IMR-90 (cell line): ENCODE results near the gene SIPA1.

ENCODE experiments used
- BHLHE40 ChIP-seq: fragments of 150-350 bp; IDR thresholded peaks from 2 replicates; pipeline ENCODE4 v1.6.1; 2016; ENCODE audit warnings: mild to moderate bottlenecking, low read depth, low read length
- CEBPB ChIP-seq: IDR thresholded peaks from 2 replicates; pipeline ENCODE4 v1.6.1; 2012; ENCODE audit warnings: low read depth, low read length, improper control_type of control experiment
- CHD1 ChIP-seq: IDR thresholded peaks from 2 replicates; pipeline ENCODE4 v1.6.1; 2012; ENCODE audit warnings: low read depth, low read length, improper control_type of control experiment
- FOS ChIP-seq: fragments of 150-350 bp; IDR thresholded peaks from 2 replicates; pipeline ENCODE4 v1.6.1; 2016; ENCODE audit warnings: low read depth, low read length
- MAFK ChIP-seq: IDR thresholded peaks from 2 replicates; pipeline ENCODE4 v1.6.1; 2012; ENCODE audit warnings: low read depth, low read length, improper control_type of control experiment
- MXI1 ChIP-seq: IDR thresholded peaks from 2 replicates; pipeline ENCODE4 v1.6.1; 2012; ENCODE audit warnings: low read depth, mild to moderate bottlenecking, low read length, moderate library complexity, borderline replicate concordance
- POLR2A ChIP-seq: IDR thresholded peaks from 2 replicates; pipeline ENCODE4 v1.6.1; 2012; ENCODE audit warnings: mild to moderate bottlenecking, low read depth, low read length
- RAD21 ChIP-seq: IDR thresholded peaks from 2 replicates; pipeline ENCODE4 v1.6.1; 2012; ENCODE audit warnings: low read length, improper control_type of control experiment
- RCOR1 ChIP-seq: IDR thresholded peaks from 2 replicates; pipeline ENCODE4 v1.6.1; 2012; ENCODE audit warnings: mild to moderate bottlenecking, low read length, improper control_type of control experiment; ENCODE audit not compliant: insufficient replicate concordance
- RFX5 ChIP-seq: IDR thresholded peaks from 2 replicates; pipeline ENCODE4 v1.8.0; 2012; ENCODE audit warnings: low read depth, mild to moderate bottlenecking, low read length, moderate library complexity
- SMC3 ChIP-seq: fragments of 150-350 bp; IDR thresholded peaks from 2 replicates; pipeline ENCODE4 v1.6.1; 2016; ENCODE audit warnings: low read depth, mild to moderate bottlenecking, antibody characterized with exemption, low read length, moderate library complexity
- TF ChIP-seq, protein P1 (sequence below): conservative IDR thresholded peaks from 2 replicates; pipeline ENCODE4 v1.5.1; 2012; ENCODE audit warnings: mild to moderate bottlenecking, low read depth, low read length, improper control_type of control experiment
- TF ChIP-seq, protein P2 (sequence below): fragments of 150-350 bp; IDR thresholded peaks from 2 replicates; pipeline ENCODE4 v1.6.1; 2016; ENCODE audit warnings: low read depth, mild to moderate bottlenecking, low read length, moderate library complexity, borderline replicate concordance
- TF ChIP-seq, protein P3 (sequence below): fragments of 150-350 bp; IDR thresholded peaks from 2 replicates; pipeline ENCODE4 v1.6.1; 2017; ENCODE audit warnings: mild to moderate bottlenecking, antibody characterized with exemption, low read length, low read depth

DNA sequence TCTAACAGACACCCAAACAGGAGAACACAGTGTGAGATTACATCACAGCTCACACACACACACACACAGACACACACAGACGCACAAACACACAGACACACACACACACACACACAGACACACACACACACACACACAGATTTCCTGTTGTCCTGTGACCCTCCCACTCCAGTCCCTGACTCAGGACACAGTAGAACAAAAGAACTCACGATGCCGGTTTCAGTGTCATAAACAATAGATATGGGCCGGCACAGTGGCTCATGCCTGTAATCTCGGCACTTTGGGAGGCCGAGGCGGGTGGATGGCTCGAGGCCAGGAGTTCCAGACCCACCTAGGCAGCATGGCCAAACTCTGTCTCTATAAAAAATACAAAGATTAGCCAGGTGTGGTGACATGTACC, 60.3 kb downstream of the SIPA1 start:
- TF ChIP-seq, protein P1, sequence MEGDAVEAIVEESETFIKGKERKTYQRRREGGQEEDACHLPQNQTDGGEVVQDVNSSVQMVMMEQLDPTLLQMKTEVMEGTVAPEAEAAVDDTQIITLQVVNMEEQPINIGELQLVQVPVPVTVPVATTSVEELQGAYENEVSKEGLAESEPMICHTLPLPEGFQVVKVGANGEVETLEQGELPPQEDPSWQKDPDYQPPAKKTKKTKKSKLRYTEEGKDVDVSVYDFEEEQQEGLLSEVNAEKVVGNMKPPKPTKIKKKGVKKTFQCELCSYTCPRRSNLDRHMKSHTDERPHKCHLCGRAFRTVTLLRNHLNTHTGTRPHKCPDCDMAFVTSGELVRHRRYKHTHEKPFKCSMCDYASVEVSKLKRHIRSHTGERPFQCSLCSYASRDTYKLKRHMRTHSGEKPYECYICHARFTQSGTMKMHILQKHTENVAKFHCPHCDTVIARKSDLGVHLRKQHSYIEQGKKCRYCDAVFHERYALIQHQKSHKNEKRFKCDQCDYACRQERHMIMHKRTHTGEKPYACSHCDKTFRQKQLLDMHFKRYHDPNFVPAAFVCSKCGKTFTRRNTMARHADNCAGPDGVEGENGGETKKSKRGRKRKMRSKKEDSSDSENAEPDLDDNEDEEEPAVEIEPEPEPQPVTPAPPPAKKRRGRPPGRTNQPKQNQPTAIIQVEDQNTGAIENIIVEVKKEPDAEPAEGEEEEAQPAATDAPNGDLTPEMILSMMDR = no peak
- TF ChIP-seq CHD1 (no peak), POLR2A (no peak), RAD21 (no peak), BHLHE40 (no peak), CEBPB (no peak), RFX5 (no peak), MAFK (no peak), MXI1 (no peak), FOS (no peak), RCOR1 (no peak), SMC3 (no peak)
- TF ChIP-seq, protein P2, sequence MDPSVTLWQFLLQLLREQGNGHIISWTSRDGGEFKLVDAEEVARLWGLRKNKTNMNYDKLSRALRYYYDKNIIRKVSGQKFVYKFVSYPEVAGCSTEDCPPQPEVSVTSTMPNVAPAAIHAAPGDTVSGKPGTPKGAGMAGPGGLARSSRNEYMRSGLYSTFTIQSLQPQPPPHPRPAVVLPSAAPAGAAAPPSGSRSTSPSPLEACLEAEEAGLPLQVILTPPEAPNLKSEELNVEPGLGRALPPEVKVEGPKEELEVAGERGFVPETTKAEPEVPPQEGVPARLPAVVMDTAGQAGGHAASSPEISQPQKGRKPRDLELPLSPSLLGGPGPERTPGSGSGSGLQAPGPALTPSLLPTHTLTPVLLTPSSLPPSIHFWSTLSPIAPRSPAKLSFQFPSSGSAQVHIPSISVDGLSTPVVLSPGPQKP = no peak
- TF ChIP-seq, protein P3, sequence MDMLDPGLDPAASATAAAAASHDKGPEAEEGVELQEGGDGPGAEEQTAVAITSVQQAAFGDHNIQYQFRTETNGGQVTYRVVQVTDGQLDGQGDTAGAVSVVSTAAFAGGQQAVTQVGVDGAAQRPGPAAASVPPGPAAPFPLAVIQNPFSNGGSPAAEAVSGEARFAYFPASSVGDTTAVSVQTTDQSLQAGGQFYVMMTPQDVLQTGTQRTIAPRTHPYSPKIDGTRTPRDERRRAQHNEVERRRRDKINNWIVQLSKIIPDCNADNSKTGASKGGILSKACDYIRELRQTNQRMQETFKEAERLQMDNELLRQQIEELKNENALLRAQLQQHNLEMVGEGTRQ = no peak
